Stimulated activated CD4-positive, alpha-beta T cell treated with anti-CD3 and anti-CD28 coated beads, Interleukin-1b, Interleukin-23, amount 100 ng/mL, for 4 hours (primary cell): Measurements from ENCODE around the gene TRAPPC5.

ENCODE experiments used
- DNase-seq, 2 donors: peaks; one replicate each; pipeline ENCODE4 v3.0.0-alpha.2; 2020; ENCODE audit warnings: low read depth in 2 of 2

The TRAPPC5 gene

GRCh38 chr19:7676376-7676775 is 4.3 kb upstream of the TRAPPC5 start:
- DNase-seq: no peak

GRCh38 chr19:7676854-7677253 is 3.8 kb upstream of the TRAPPC5 start, which contains the start of gene MCEMP1:
MCEMP1 (plus strand) TSS chr19:7677090; CDS start chr19:7677121, 31 bp downstream.
- DNase-seq: no peak

GRCh38 chr19:7677669-7678311 is 2.8 kb upstream of the TRAPPC5 start:
- no peak for DNase-seq

- DNase-seq: peak; percentile 46 to 48
These were observed 1.5 kb upstream of the TRAPPC5 start for GRCh38 chr19:7678971-7679751.

DNA sequence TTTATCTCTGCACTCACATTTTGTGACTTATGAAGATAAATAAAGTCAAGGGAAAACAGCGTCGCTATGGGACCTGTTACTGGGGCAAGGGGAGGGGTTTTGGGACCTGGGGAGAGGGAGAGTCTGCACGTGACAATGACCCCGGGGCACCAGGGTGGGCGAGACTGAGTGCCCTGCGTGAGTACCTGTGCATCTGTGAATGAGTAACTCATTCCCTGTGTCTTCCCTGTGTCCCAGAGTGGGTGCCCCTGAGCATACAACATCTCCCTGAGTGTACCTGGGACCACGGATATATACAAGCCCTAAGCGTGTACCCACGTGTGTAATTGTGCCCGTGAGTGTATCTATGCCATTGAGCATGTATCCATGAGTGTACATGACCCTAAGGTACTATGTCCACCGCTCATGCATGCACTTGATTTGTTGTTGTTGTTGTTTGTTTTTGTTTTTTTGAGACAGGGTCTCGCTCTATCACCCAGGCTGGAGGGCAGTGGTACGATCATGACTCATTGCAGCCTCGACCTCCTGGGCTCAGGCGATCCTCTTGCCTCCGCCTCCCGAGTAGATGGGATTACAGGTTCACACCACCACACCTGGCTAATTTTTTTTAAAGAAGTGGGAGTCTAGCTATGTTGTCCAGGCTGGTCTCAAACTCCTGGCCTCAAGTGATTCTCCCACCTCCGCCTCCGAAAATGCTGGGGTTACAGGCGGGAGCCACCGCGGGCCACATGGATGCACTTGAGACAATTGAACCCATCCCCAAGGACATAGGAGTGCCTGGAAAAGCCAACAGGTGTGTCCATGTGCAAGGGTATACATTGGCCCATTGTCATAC is 645 bp upstream of the TRAPPC5 start:
- DNase-seq: no peak

GRCh38 chr19:7681340-7682174 is 924 bp downstream of the TRAPPC5 start:
- peak; percentile 68 to 82 for DNase-seq

GRCh38 chr19:7682175-7682855 is 1.7 kb downstream of the TRAPPC5 start:
- no peak for DNase-seq

GRCh38 chr19:7685546-7686445 is 5.2 kb downstream of the TRAPPC5 start:
- DNase-seq: no peak

DNA sequence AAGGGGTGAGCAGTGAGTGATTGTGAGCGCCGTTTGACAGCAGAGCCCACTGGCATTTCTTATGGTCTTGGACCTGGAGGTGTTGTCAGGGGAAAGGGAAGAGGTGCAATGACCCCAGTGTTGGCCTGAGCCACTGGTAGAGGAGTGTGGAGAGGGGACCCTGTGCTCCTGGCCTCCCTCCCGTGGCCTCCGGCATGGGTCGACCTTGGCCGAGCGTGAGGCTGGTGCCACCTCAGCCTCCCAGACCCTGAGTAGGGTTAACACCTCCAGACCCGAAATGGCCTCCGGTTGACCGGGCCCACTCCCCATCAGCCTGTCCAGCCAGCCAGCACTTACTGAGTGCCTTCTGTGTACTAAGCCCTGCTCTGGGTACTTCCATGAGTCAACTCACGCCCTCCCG is 6.5 kb downstream of the TRAPPC5 start:
- no peak for DNase-seq

GRCh38 chr19:7689165-7689564 is 8.5 kb downstream of the TRAPPC5 start:
- DNase-seq: no peak

- no peak for DNase-seq
These were observed 10.2 kb downstream of the TRAPPC5 start for GRCh38 chr19:7690779-7691258.

DNA sequence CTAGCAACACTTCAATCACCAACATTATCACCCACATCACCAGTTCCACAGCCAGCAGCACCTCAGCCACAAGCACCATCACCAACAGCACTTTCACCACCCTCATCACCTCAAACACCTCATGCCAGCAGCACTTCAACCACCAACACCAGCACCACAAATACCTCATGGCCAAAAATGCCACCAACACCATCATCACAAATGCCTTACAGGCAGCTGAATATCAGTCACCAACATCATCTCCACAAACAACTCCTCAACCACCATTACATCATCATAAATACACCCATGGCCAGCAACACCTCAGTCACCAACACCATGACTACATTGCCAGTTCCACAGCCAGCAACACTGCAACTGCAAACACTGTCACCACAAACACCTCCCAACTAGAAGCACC is 10.9 kb downstream of the TRAPPC5 start:
- no peak for DNase-seq

DNA sequence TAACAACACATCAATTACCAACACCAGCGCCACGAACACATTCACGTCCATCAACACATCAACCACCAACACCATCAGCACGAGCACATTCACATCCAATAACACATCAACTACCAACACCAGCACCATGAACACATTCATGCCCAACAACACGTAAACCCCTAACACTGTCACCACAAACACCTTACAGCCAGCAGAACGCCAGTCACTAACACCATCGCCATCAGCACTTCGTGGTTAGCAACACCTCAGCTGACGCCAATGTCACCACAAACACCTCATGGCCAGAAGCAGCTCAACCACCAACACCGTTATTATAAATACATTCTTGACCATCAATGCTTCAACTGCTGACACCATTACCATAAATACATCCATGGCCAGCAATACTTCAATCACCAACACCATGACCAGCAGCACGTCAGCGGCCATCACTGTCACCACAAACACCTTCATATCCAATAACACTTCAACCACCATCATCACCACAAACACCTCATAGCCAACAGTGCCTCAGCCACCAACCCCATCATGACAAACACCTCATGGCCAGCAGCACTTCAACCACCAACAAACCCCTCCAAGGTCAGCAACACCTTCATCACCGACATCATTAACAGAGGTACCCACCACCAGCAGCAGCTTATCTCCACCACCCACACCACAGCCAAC is 11.9 kb downstream of the TRAPPC5 start:
- DNase-seq: no peak

- no peak for DNase-seq
These were observed 13.9 kb downstream of the TRAPPC5 start for GRCh38 chr19:7694499-7694898.

- DNase-seq: no peak
These were observed 17.2 kb downstream of the TRAPPC5 start for GRCh38 chr19:7697721-7698287.

GRCh38 chr19:7698583-7698982 is 17.9 kb downstream of the TRAPPC5 start:
- no peak for DNase-seq

DNA sequence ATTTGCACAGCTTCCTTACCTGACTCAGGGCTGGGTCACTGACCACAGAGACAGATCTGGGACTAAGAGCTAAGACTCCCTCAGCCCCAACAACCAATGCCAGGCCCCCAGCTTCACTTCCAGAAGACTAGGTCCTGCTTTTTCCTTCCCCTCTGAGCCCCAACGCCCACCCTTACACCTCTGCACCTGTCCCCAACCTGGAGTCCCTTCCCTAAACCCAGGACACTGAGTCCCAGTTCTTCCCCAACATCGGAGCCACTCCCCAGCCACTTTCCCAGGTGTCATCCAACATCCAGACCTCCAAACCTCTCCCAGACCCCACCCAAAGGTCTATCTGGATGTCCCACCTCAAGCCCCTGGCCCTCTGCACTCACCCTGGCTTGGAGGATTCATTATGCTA is 18.4 kb downstream of the TRAPPC5 start:
- DNase-seq: no peak
